Smooth muscle cell (in vitro differentiated cells): ENCODE measurements around the gene TAF11L6. TPM values are rescaled to one million over a fixed set of nuclear protein-coding genes. Genes with fewer than 3 reads are reported as not detected.

Source experiments
- polyA plus RNA-seq: library from polyadenylated mRNA; unstranded; fragments of >200 nt; fragmentation: Nextera tagmentation; extraction: Ambion mirVana; gene quantifications from 2 replicates; pipeline ENCODE4 v1.2.1, GENCODE V29; 2016
- small RNA-seq: library from RNA; depleted of rRNA; stranded (forward); fragments of <200 nt; gene quantifications from one replicate; pipeline ENCODE3, GENCODE V24; 2014
- total RNA-seq: library from RNA; depleted of rRNA; stranded (reverse); fragments of >200 nt; gene quantifications from 2 replicates; pipeline ENCODE4 v1.2.3, GENCODE V29; 2014

TAF11L6 gene
- total and polyA plus RNA-seq, 2 experiments from 2014 or later: not detected

Small RNA genes lying within 50 kb of the gene (small RNA-seq; reads per million reads assigned to genes)
- gene AC106774.3: not detected

Other genes with a start within 250 kb of the TAF11L6 start
- not detected in 2 replicates for gene TAF11L2, start 30.4 kb upstream of the TAF11L6 start, total RNA-seq
- not detected in 2 replicates for gene TAF11L2, start 30.4 kb upstream of the TAF11L6 start, polyA plus RNA-seq
- not detected in 2 replicates for gene TAF11L3, start 10.3 kb upstream of the TAF11L6 start, total RNA-seq
- gene TAF11L3, start 10.3 kb upstream of the TAF11L6 start, polyA plus RNA-seq: not detected in 2 replicates
- gene TAF11L4, start 6.9 kb upstream of the TAF11L6 start, total RNA-seq: not detected in 2 replicates
- gene TAF11L4, start 6.9 kb upstream of the TAF11L6 start, polyA plus RNA-seq: not detected in 2 replicates
- gene TAF11L5, start 3.4 kb upstream of the TAF11L6 start, total RNA-seq: not detected in 2 replicates
- not detected in 2 replicates for gene TAF11L5, start 3.4 kb upstream of the TAF11L6 start, polyA plus RNA-seq
- gene TAF11L7, start 57.1 kb downstream of the TAF11L6 start, total RNA-seq: not detected in 2 replicates
- not detected in 2 replicates for gene TAF11L7, start 57.1 kb downstream of the TAF11L6 start, polyA plus RNA-seq
- gene TAF11L8, start 62.3 kb downstream of the TAF11L6 start, total RNA-seq: not detected in 2 replicates
- not detected in 2 replicates for gene TAF11L8, start 62.3 kb downstream of the TAF11L6 start, polyA plus RNA-seq
- not detected in 2 replicates for gene TAF11L9, start 65.7 kb downstream of the TAF11L6 start, total RNA-seq
- not detected in 2 replicates for gene TAF11L9, start 65.7 kb downstream of the TAF11L6 start, polyA plus RNA-seq
- not detected in 2 replicates for gene TAF11L10, start 69.2 kb downstream of the TAF11L6 start, total RNA-seq
- not detected in 2 replicates for gene TAF11L10, start 69.2 kb downstream of the TAF11L6 start, polyA plus RNA-seq
- gene TAF11L11, start 75.5 kb downstream of the TAF11L6 start, total RNA-seq: not detected in 2 replicates
- 0.53 TPM in 1 of 2 replicates, not detected in the other for gene TAF11L11, start 75.5 kb downstream of the TAF11L6 start, polyA plus RNA-seq
- not detected in 2 replicates for gene TAF11L12, start 81.7 kb downstream of the TAF11L6 start, total RNA-seq
- gene TAF11L12, start 81.7 kb downstream of the TAF11L6 start, polyA plus RNA-seq: not detected in 2 replicates
- gene TAF11L13, start 103.4 kb downstream of the TAF11L6 start, total RNA-seq: not detected in 2 replicates
- not detected in 2 replicates for gene TAF11L13, start 103.4 kb downstream of the TAF11L6 start, polyA plus RNA-seq
- gene TAF11L14, start 105.8 kb downstream of the TAF11L6 start, total RNA-seq: not detected in 2 replicates
- gene TAF11L14, start 105.8 kb downstream of the TAF11L6 start, polyA plus RNA-seq: not detected in 2 replicates